GM10847 (cell line): Measurements from ENCODE around the gene EGLN3.

ENCODE experiments used
- POLR2A ChIP-seq: IDR thresholded peaks from 2 replicates; pipeline ENCODE4 v1.6.1; 2011; ENCODE audit not compliant: insufficient read length; ENCODE audit errors: extremely low read depth

The EGLN3 gene

DNA sequence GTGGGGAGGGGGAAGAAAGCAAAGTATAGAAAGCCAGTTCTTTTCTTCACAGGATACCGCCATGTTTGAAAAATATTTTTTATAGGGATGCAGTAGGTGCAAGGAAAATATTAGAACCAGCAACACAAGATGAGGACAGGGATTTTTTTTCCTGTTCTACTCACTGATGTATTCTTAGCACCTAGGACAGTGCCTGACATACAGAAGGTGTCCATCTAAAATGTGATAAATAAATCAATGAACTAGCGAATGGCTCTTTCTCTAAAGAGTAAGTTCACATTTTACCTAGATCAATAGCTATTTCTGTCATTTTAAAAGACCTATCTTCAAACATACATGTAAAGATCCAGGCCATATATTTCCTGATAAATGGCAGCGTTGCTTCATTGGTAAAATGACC, 18.8 kb downstream of the EGLN3 start:
- no peak for TF ChIP-seq POLR2A

DNA sequence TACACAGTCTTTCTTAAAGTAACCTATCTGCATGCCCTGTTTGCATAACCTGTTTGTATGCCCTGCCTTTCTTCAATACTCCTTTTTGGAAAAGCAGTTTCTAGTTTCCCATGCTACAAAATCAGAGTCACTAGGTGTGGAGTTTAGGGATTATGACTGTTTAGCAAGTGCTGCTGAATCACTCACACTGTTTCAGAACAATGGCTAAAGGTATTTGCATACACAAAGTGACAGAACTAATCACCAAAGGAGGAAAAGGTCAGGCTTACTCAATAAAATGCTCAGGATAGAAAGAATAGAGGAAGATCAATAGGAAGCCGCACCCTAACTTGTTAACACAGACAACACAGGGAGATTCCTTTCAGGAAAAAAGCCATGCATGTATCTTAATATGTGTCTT, 19.4 kb downstream of the EGLN3 start:
- TF ChIP-seq POLR2A, result no peak

DNA sequence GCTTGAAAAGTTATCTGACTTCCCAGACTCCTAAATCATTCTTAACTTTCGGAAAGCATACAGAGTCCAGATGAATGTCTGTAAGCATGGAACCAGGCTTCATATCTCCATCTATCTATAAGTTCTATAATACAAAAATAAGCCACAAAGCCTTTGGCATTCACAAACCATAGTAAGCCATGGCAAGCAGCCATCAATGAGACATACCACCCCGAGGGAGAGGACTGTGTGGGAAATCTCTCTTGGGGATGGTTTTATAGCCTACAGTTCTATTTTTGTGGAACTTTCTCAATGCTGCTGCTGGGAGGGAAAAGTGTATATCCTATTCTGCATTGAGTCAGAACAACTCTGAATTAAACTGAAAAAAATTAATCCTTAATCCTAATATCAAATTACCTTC, 20.4 kb downstream of the EGLN3 start:
- no peak for TF ChIP-seq POLR2A

DNA sequence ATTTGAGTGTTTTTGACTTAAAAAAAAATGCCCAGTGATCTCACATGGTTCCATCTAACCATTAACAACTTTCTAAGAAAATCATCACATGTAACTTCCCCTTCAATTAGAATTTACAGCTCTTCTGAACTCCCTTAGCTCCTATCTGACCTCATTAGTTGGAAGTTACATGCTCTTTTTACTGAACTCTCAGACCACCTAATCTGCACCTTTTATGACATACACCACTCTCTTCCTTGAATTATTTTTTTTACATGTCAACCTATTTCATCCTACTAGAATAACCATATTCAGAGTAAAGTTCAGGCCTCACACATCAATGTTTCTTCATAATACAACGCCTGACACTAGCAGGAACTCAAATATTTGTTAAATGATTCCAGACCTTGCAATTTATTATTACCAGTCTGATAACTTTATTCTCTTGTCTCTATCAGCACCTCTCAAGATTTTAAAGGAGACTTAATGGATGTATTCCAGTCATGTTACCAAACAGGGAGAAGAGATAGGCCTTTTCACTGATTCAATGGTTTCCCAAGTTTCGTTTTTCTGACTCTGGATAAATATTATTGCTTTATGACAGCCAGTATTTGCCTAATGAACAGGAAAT, 21.0 kb downstream of the EGLN3 start:
- TF ChIP-seq POLR2A, result no peak

DNA sequence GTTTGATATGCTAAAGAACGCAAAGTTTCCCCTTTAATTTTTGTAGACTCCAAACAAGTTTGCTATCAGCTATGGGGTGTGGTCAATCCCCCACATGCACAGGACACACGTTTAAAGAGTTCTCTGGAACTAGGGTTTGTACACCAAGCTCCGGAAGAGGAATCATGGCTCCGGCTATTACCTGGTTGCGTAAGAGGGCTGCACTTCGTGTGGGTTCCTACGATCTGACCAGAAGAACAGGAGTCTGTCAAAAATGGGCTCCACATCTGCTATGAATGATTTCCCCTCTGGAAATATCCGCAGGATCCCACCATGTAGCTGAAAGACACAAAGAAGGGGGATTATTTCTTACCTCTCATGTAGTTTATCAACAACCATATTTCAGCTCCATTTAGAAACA, 22.0 kb downstream of the EGLN3 start:
- TF ChIP-seq POLR2A, result no peak

DNA sequence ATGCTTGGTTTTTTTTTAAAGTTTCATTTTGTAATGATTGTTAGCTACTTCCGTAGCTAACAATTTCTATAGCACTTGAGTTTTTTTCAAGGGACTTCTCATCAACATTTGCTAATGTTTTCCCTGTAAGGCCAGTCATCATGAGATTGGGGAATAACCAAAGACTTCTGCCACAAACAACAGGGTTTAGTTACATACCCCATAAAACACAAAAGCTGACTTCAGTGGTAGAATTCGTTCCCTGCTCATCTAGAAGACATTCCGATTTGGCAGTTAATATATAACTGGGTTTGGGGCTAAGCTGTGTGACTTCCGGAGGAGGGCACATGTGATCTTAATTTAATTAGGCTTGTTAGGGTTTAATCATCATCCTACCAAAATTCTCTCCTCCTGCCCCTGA, 22.9 kb downstream of the EGLN3 start:
- TF ChIP-seq POLR2A, result no peak

DNA sequence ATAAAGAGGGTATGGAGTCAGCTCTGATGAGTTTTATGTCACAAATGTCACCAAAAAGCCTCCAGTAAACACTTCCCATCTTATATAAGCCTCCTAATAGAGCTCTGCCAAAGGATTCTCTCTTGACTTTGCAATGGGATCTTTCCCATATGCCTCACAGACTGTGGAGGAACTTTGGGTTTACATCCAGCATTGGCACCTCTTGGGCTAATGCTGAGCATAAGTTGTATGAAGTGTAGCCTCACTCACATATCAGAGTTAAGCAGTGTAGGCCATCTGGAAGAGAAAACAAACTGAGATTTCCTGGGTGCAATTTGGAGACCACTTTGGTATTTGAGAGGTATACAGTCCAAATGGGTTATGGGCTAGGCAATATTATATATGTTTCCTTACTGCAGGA, 24.9 kb downstream of the EGLN3 start:
- no peak for TF ChIP-seq POLR2A

DNA sequence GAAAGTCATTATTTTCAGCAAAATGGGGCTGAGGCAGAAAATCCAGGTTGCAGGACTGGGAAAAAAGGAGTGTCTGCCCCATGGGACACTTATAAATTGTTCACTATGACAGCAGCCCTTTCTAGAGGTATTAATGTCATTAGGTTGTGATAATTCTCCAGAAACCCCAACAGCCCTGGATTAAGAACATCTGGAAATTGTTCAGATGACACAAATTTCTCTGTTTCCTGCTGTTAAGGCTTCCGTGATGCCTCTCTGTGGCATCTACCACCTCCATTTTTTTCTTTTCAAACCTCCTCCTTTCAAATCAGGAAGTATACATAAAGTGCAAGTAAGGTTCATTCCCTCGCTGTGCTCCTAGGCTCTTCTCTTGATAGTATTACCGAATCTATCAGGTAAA, 25.6 kb downstream of the EGLN3 start:
- no peak for TF ChIP-seq POLR2A

DNA sequence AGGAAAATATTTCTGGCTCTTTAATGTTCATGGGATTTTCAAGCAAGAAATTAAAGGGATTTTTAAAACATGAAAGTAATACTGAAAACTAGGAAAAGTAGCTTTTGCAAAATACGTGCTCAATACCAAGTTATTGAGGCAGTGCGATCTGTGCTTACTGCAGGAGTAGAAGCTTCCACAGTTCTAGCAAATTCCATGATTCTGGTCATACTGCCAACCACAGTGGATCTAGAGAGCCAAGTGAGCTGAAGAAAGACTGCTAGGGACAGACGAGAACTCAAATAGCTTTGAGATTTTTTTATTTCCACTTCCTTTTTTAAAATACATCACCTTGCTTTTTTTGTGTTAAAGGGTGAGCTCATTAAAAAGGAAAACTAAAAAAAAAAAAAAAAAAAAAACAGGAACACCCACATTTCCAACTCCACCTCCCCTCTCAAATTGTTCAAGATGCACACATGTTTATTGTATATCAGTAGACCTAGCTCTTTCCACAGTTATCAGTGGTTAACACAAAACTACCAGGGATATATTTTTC, 26.2 kb downstream of the EGLN3 start:
- no peak for TF ChIP-seq POLR2A

DNA sequence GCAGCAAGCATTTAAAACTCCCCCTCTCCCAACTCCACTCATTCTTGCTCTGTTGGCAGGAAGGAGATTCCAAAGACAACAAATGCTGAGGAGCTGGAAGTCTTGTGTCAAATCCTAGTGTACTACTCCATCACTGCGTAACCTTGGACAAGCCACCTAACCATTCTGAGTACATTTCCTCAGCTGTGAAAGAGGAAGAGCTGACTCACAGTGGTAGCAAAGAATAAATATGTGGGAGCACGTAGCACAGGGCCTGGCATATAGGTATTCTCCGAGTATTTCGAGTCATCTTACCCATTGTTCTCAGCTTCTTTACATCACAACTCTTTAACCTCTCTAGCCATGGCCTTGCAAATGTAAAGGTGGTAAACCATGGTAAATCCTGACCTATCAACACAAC, 28.7 kb downstream of the EGLN3 start:
- no peak for TF ChIP-seq POLR2A

DNA sequence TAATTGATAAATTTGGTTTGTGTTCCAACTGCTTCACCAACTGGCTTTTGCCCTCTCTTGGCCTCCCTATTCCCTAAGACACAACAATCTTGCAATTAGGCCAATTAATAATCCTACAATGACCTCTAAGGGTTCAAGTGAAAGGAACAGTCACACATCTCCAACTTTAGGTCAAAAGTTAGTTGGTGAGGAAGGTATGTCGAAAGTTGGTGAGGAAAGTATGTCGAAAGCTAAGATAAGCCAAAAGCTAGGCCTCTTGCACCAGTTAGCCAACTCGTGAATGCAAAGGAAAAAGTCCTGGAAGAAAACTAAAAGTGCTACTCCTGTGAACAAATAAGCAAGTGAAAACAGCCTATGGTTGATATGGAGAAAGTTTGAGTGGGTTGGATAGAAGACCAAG, 32.6 kb downstream of the EGLN3 start:
- no peak for TF ChIP-seq POLR2A

DNA sequence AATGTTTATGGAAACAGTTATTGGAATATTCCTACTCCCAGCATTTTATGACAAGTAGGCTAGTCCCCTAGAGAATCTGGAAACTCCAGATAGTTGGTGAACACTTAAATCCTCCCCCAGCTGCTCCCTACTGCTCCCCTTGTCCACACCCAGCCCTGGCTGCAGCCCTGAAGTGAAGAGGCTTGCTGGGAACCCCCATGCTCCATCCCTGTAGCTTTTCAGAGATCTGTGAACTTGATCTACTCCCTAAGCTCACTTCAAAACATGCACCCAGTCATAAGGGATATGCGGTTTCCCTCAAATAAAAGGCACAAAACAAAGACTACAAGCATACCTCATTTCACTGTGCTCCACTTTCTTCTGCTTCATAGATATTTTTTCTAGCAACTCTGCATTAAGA, 33.2 kb downstream of the EGLN3 start:
- TF ChIP-seq POLR2A, result no peak

DNA sequence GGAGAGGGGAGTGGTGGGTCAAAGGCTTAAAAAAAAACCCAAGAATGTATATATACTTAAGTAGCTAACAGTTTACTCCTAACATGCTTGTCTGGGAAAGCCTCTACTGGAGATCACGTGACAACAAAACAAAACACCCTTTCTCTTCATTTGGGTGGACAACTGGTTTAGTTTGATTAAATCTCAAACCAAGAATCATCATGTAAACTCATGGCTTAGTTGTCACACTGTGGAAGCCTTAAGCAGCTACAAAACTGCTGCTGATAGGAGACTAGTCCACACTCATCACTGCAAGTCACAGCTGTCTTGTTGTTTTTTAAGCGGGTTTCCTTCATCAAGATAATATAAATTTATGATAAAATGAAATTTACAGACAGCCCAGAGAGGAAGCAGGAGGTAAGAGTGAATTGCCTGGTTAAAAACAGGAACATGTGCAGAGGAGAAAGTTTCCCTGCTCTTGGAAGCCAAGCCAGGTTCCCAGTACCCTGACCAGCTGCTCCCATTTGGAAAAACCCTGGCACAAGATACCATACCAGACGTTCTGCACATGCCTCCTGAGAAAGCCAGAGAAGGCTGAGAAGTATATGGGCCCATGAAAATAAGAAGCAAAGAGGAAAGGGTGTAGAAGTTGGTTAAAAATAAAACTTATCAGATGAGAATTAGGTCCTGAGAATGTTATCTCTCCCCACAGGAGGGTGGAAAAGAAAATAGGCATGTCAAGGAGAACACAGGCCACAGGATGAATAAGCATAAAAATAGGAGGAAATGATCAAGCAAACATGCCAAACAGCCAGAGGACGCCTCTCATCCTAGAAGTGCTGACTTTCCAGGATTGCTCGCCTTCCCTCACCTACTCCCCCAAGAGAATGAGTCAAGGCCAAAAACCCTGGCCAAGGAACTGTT, 34.0 kb downstream of the EGLN3 start:
- TF ChIP-seq POLR2A, result no peak

DNA sequence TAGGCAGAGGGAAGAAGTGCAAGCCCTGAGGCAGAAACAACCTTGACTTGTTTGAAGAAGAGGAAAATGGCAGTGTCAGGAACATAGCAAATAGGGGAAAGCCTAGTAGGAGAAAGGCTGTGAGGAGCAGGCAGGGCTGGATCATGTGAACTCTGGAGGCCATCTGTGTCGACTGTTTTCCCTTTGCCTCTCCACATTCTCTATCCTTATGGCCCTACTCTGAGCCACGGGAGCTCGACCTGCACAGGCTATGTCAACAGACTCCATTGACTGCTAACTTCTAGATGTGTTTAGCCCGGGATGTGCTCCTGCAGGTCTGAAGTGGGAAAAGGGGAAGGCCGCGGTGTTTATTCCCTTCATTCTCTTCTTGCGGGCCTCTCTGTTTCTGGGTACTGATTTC, 35.2 kb downstream of the EGLN3 start:
- no peak for TF ChIP-seq POLR2A

DNA sequence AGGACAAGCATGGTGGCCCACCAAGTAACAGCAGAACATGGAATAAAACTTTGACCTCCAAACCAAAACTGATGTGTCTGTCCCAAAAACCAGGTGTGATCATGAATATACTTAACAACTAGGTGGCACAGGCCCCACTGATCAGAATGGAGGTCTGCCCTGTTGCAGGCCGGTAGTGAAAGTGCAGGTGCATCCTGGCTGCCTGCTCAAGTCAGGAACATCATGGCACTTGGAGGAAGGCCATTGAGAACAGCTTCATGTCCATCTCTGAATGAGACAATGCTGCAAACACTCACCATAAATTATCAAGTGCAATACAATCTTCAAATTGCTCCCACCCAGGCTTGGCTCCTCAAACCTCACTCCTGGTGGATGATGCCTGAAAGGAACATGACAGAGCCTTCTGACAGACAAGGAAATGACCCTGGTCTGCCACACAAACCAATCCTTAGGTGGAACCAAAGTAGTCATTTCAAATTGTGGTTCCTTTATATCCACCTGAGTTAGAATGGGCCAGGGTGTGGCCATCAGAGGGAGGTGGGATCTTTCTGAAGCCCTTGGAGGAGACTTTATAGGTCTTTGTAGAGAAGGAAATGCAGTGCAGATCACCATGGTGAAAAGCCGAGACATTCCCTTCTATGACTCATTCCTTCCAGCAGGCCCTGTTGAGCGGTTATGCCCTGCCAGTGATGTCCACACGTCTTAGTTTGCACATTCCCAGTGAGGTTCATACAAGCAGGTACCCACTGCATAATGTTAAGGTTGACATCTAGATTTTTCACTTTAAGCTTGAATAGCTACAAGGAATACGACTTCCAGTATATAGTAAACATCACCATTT, 36.0 kb downstream of the EGLN3 start:
- no peak for TF ChIP-seq POLR2A

DNA sequence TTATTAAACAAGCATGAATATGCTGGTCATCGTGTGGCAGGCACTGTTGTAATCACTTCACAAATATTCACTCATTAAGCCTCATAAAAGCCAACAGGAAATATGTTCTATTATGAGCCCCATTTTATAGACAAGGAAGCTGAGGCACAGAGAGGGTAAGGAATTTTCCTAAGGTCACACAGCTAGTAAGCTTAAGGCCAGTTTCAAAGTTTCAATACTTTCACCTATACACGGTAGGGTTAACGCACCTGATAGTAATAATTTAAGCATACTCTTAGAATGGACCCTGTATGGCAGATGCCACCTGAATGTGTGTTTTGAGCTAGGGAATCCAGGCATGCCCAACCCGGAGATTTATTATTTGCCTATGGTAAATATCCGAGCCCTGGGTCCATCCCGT, 39.8 kb downstream of the EGLN3 start:
- no peak for TF ChIP-seq POLR2A
